Tibial nerve (tissue), 4 donors: ENCODE data around the gene CYP11A1.

Experiments
- EP300 ChIP-seq, 2 donors: sonication (generic); formaldehyde crosslinking; IDR thresholded peaks; one replicate each; pipeline ENCODE4 v1.6.1; 2017; ENCODE audit warnings: antibody characterized with exemption in 2 of 2, mild to moderate bottlenecking in 1 of 2
- TF ChIP-seq, protein P1 (sequence below), 5 experiments: fragments of 200-600 bp in 3 of 5; fragments of 450-650 bp in 2 of 5; sonication (generic) in 3 of 5; IDR thresholded peaks; one replicate each; pipeline ENCODE4 v1.5.1; 2016 to 2019; ENCODE audit warnings: antibody characterized with exemption in 5 of 5, mild to moderate bottlenecking in 3 of 5, moderate library complexity in 2 of 5

DNA sequence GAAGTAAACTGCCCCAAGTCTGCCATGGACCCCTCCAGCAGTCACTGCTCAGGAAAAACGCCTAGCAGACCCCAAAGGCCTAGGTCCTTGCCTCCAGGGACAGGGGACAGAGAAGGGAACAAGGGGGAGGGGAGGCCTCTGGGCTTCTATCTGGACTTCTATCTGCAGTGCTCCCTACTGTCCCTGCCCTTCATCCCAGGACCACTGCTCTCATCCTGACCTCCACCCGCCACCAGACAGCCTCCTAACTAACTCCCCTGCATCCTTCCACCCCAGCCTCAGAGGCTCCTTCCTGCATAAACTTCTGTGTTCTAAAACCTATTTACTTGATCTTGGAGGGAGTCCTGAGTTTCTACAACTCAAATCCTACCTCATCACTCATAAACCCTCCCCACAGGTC, 40.9 kb upstream of the CYP11A1 start:
- TF ChIP-seq, protein P1, sequence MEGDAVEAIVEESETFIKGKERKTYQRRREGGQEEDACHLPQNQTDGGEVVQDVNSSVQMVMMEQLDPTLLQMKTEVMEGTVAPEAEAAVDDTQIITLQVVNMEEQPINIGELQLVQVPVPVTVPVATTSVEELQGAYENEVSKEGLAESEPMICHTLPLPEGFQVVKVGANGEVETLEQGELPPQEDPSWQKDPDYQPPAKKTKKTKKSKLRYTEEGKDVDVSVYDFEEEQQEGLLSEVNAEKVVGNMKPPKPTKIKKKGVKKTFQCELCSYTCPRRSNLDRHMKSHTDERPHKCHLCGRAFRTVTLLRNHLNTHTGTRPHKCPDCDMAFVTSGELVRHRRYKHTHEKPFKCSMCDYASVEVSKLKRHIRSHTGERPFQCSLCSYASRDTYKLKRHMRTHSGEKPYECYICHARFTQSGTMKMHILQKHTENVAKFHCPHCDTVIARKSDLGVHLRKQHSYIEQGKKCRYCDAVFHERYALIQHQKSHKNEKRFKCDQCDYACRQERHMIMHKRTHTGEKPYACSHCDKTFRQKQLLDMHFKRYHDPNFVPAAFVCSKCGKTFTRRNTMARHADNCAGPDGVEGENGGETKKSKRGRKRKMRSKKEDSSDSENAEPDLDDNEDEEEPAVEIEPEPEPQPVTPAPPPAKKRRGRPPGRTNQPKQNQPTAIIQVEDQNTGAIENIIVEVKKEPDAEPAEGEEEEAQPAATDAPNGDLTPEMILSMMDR (IDR thresholded peaks at IDR 0.05), result no peak
- no peak for TF ChIP-seq EP300 (IDR thresholded peaks at IDR 0.05)
